ENCODE data around the gene CDIPT.

The CDIPT gene

GRCh38 chr16:29904947-29905346, 41.9 kb upstream of the CDIPT start:
- Histone ChIP-seq H3K9me3 (ENCODE audit: insufficient read depth, low read depth, low read length) (no peaks in the 10 kb centered on the region), H4K20me1 (ENCODE audit: insufficient read depth, low read length, poor library complexity, severe bottlenecking) (peaks cover 6% of the 10 kb centered on the region), H2AFZ (ENCODE audit: low read length) (no peak overlapping the region), H3K4me3 (ENCODE audit: low read length, poor library complexity, severe bottlenecking) (no peak overlapping the region), H3K9me2 (replicated peaks; ENCODE audit: low read depth, low read length) (no peaks in the 10 kb centered on the region), H3K4me1 (ENCODE audit: insufficient read depth, low read length, poor library complexity, severe bottlenecking) (peaks cover 4% of the 10 kb centered on the region), H3K27me3 (ENCODE audit: insufficient read depth, low read length, poor library complexity, severe bottlenecking) (no peaks in the 10 kb centered on the region), H3F3A (ENCODE audit: low read depth) (no peaks in the 10 kb centered on the region), H3K9ac (ENCODE audit: low read depth, low read length, poor library complexity, severe bottlenecking) (no peak overlapping the region), H3K79me2 (ENCODE audit: insufficient read depth, low read length) (no peaks in the 10 kb centered on the region), H3K36me3 (ENCODE audit: insufficient read depth, low read length) (no peaks in the 10 kb centered on the region), H3K4me2 (ENCODE audit: low read depth, low read length, poor library complexity, severe bottlenecking) (no peak overlapping the region)
- TF ChIP-seq CTCF (conservative IDR thresholded peaks at IDR 0.05; ENCODE audit: low read length) = no peak
- no peak for TF ChIP-seq EZH2phosphoT487 (IDR thresholded peaks at IDR 0.05; ENCODE audit: borderline replicate concordance)

DNA sequence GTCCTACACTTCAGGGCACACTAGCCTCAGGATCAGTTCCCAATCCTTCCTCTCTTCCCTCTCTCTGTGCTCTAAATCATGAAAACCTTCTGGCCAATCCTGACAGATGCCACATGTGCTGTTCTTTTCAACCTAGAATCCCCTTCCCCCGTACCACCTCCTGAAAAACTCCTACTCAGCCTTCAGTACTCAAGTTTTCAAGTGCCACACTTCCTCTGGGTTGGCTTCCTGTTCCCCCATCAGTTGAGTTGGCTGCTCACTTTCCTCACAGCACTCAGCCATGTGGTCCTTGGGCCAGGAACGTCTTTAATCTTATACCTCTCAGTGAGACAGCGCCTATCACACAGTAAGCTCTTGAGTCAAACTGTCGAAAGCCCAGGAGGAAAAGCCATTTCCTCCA, 40.6 kb upstream of the CDIPT start:
- TF ChIP-seq EZH2phosphoT487 (IDR thresholded peaks at IDR 0.05; ENCODE audit: borderline replicate concordance) (no peak), CTCF (conservative IDR thresholded peaks at IDR 0.05; ENCODE audit: low read length) (no peak)
- no peak overlapping the region for H3K4me2 ChIP-seq (ENCODE audit: low read depth, low read length, poor library complexity, severe bottlenecking)
- H3K4me1 ChIP-seq (ENCODE audit: insufficient read depth, low read length, poor library complexity, severe bottlenecking) = peaks cover 13% of the 10 kb centered on the region

GRCh38 chr16:29901607-29901945, 38.5 kb upstream of the CDIPT start:
- H3K9ac ChIP-seq (ENCODE audit: low read depth, low read length, poor library complexity, severe bottlenecking) = no peak overlapping the region
- H3K4me2 ChIP-seq (ENCODE audit: low read depth, low read length, poor library complexity, severe bottlenecking) = no peak overlapping the region
- H2AFZ ChIP-seq (ENCODE audit: low read length) = no peak overlapping the region

More for the DNA sequence above, 40.6 kb upstream of the CDIPT start:
- Histone ChIP-seq H4K20me1 (ENCODE audit: insufficient read depth, low read length, poor library complexity, severe bottlenecking) (peaks cover 9% of the 10 kb centered on the region), H3K4me3 (ENCODE audit: low read length, poor library complexity, severe bottlenecking) (no peak overlapping the region), H3K27me3 (ENCODE audit: insufficient read depth, low read length, poor library complexity, severe bottlenecking) (no peaks in the 10 kb centered on the region), H3F3A (ENCODE audit: low read depth) (no peaks in the 10 kb centered on the region), H3K79me2 (ENCODE audit: insufficient read depth, low read length) (no peaks in the 10 kb centered on the region), H2AFZ (ENCODE audit: low read length) (no peak overlapping the region), H3K9me2 (replicated peaks; ENCODE audit: low read depth, low read length) (no peaks in the 10 kb centered on the region), H3K36me3 (ENCODE audit: insufficient read depth, low read length) (no peaks in the 10 kb centered on the region), H3K9me3 (ENCODE audit: insufficient read depth, low read depth, low read length) (no peaks in the 10 kb centered on the region), H3K9ac (ENCODE audit: low read depth, low read length, poor library complexity, severe bottlenecking) (no peak overlapping the region)

More at GRCh38 chr16:29901607-29901945, 38.5 kb upstream of the CDIPT start:
- H3K4me3 ChIP-seq (ENCODE audit: low read length, poor library complexity, severe bottlenecking) = no peak overlapping the region
- no peaks in the 10 kb centered on the region for H3K9me3 ChIP-seq (ENCODE audit: insufficient read depth, low read depth, low read length)
- peaks cover 12% of the 10 kb centered on the region for H4K20me1 ChIP-seq (ENCODE audit: insufficient read depth, low read length, poor library complexity, severe bottlenecking)
- TF ChIP-seq CTCF (conservative IDR thresholded peaks at IDR 0.05; ENCODE audit: low read length) (no peak), EZH2phosphoT487 (IDR thresholded peaks at IDR 0.05; ENCODE audit: borderline replicate concordance) (no peak)
- no peaks in the 10 kb centered on the region for H3F3A ChIP-seq (ENCODE audit: low read depth)
- H3K27me3 ChIP-seq (ENCODE audit: insufficient read depth, low read length, poor library complexity, severe bottlenecking) = no peaks in the 10 kb centered on the region
- H3K9me2 ChIP-seq (replicated peaks; ENCODE audit: low read depth, low read length) = no peaks in the 10 kb centered on the region
- H3K79me2 ChIP-seq (ENCODE audit: insufficient read depth, low read length) = no peaks in the 10 kb centered on the region
- peaks cover 13% of the 10 kb centered on the region for H3K4me1 ChIP-seq (ENCODE audit: insufficient read depth, low read length, poor library complexity, severe bottlenecking)
- H3K36me3 ChIP-seq (ENCODE audit: insufficient read depth, low read length) = no peaks in the 10 kb centered on the region
